Mesothelial cell of epicardium (in vitro differentiated cells): ENCODE results near the gene RASGRP2. TPM values are rescaled to one million over a fixed set of nuclear protein-coding genes. Genes with fewer than 3 reads are reported as not detected.

ENCODE experiments used
- DNase-seq, 2 experiments: peaks; one replicate each; pipeline ENCODE4 v3.0.0; 2021; ENCODE audit warnings: low spot score in 2 of 2; ENCODE audit not compliant: unreplicated experiment in 2 of 2
- H3K27ac Mint-ChIP-seq: 2 replicates; pipeline ENCODE4 v1.8.0; 2021; ENCODE audit warnings: mixed read lengths
- H3K27me3 Mint-ChIP-seq: 2 replicates; pipeline ENCODE4 v1.8.0; 2021; ENCODE audit warnings: low read depth, mixed read lengths
- H3K36me3 Mint-ChIP-seq: 2 replicates; pipeline ENCODE4 v1.8.0; 2021; ENCODE audit warnings: mixed read lengths
- H3K4me1 Mint-ChIP-seq: 2 replicates; pipeline ENCODE4 v1.8.0; 2021; ENCODE audit warnings: mixed read lengths
- H3K4me3 Mint-ChIP-seq: 2 replicates; pipeline ENCODE4 v1.8.0; 2021; ENCODE audit warnings: mild to moderate bottlenecking, moderate library complexity, mixed read lengths
- H3K9me3 Mint-ChIP-seq: 2 replicates; pipeline ENCODE4 v1.8.0; 2021; ENCODE audit warnings: mixed read lengths
- CTCF ChIP-seq: fragments of 200-600 bp; sonication (generic); IDR thresholded peaks from one replicate; pipeline ENCODE4 v1.5.0; 2021; ENCODE audit warnings: antibody characterized with exemption; ENCODE audit not compliant: unreplicated experiment
- total RNA-seq: library from RNA; stranded (reverse); gene quantifications from 3 replicates; pipeline ENCODE4 v1.2.1, GENCODE V29; 2021

The RASGRP2 gene
- total RNA-seq, 1 donor from 2014 or later: 1.4 TPM

GRCh38 chr11:64722141-64723065 lies 21.5 kb downstream of the RASGRP2 start:
- Mint-ChIP-seq H3K4me1 (no peaks in the 10 kb centered on the region), H3K36me3 (no peaks in the 10 kb centered on the region), H3K27ac (no peak overlapping the region), H3K4me3 (no peak overlapping the region), H3K27me3 (peaks cover 83% of the 10 kb centered on the region), H3K9me3 (no peaks in the 10 kb centered on the region)
- no peak for TF ChIP-seq CTCF
- no peak for DNase-seq

GRCh38 chr11:64721359-64721699 lies 22.6 kb downstream of the RASGRP2 start:
- Mint-ChIP-seq H3K27ac (no peak overlapping the region), H3K27me3 (peaks cover 83% of the 10 kb centered on the region), H3K4me3 (no peak overlapping the region), H3K36me3 (no peaks in the 10 kb centered on the region), H3K4me1 (no peaks in the 10 kb centered on the region), H3K9me3 (no peaks in the 10 kb centered on the region)
- DNase-seq: no peak
- TF ChIP-seq CTCF: no peak

- Mint-ChIP-seq H3K9me3 (no peaks in the 10 kb centered on the region), H3K27me3 (peaks cover 86% of the 10 kb centered on the region), H3K27ac (no peak overlapping the region), H3K4me3 (no peak overlapping the region), H3K4me1 (no peaks in the 10 kb centered on the region), H3K36me3 (no peaks in the 10 kb centered on the region)
- no peak for DNase-seq
- no peak for TF ChIP-seq CTCF
These were observed 23.1 kb downstream of the RASGRP2 start for GRCh38 chr11:64720640-64721358.

- no peaks in the 10 kb centered on the region for H3K9me3 Mint-ChIP-seq
- no peak for TF ChIP-seq CTCF
- H3K27me3 Mint-ChIP-seq: peaks cover 86% of the 10 kb centered on the region
- no peaks in the 10 kb centered on the region for H3K36me3 Mint-ChIP-seq
- no peaks in the 10 kb centered on the region for H3K4me1 Mint-ChIP-seq
- DNase-seq: no peak
- H3K4me3 Mint-ChIP-seq: no peak overlapping the region
- H3K27ac Mint-ChIP-seq: no peak overlapping the region
These were observed 23.8 kb downstream of the RASGRP2 start for GRCh38 chr11:64720167-64720566.

GRCh38 chr11:64719406-64719805 lies 24.5 kb downstream of the RASGRP2 start:
- Mint-ChIP-seq H3K27me3 (peaks cover 90% of the 10 kb centered on the region), H3K4me3 (no peak overlapping the region), H3K9me3 (no peaks in the 10 kb centered on the region), H3K36me3 (no peaks in the 10 kb centered on the region), H3K4me1 (no peaks in the 10 kb centered on the region), H3K27ac (no peak overlapping the region)
- DNase-seq: no peak
- no peak for TF ChIP-seq CTCF
